Psoas muscle (tissue), 8 donors: ENCODE data around the gene RAB31. TPM values are rescaled to one million over a fixed set of nuclear protein-coding genes. Genes with fewer than 3 reads are reported as not detected.

ENCODE experiments used
- ATAC-seq, 4 donors: fragments of 200-7000 bp; cut with Tn5 transposase; one replicate each; pipeline ENCODE4 v1.9.1; 2020; ENCODE audit warnings: moderate library complexity in 3 of 4, mild to moderate bottlenecking in 2 of 4
- DNase-seq, 2 donors: peaks; one replicate each; pipeline ENCODE4 v3.0.0-alpha.2; 2020
- H3K27ac ChIP-seq: fragments of 200-600 bp; one replicate; pipeline ENCODE4 v1.8.0; 2022
- H3K27me3 ChIP-seq, 3 donors: fragments of 200-600 bp in 1 of 3; one replicate each; pipeline versions ENCODE4 v1.6.1 to v1.8.0; 2013 to 2022; ENCODE audit warnings: low read length in 2 of 3, mild to moderate bottlenecking in 2 of 3, moderate library complexity in 1 of 3; ENCODE audit not compliant: insufficient read depth in 3 of 3
- H3K36me3 ChIP-seq, 2 donors: fragments of 200-600 bp in 1 of 2; one replicate each; pipeline versions ENCODE4 v1.6.1 to v1.8.0; 2013 to 2022; ENCODE audit warnings: low read depth in 1 of 2, mild to moderate bottlenecking in 1 of 2, moderate library complexity in 1 of 2; ENCODE audit not compliant: insufficient read depth in 1 of 2
- H3K4me1 ChIP-seq: fragments of 200-600 bp; one replicate; pipeline ENCODE4 v1.8.0; 2022
- H3K4me3 ChIP-seq: fragments of 200-600 bp; one replicate; pipeline ENCODE4 v1.8.0; 2022; ENCODE audit warnings: mild to moderate bottlenecking
- H3K9me3 ChIP-seq: fragments of 200-600 bp; one replicate; pipeline ENCODE4 v1.8.0; 2022
- CTCF ChIP-seq: fragments of 200-600 bp; IDR thresholded peaks from one replicate; pipeline ENCODE4 v1.8.0; 2022; ENCODE audit warnings: antibody characterized with exemption
- WGBS, 3 donors: extraction: QIAGEN DNeasy Blood & Tissue Kit; methylation state at CpG; one replicate each; pipeline versions ENCODE4 v1.1.6 to v1.1.7; 2013; 5-methylcytosine and 5-hydroxymethylcytosine counted together
- intact Hi-C, 2 donors: fragments of 100-400 bp; cut with DNase I; formaldehyde crosslinking; loops; one replicate each; pipeline versions ENCODE4 v1.11.0 to v1.14.2; 2022
- polyA plus RNA-seq, 3 donors: library from polyadenylated mRNA; stranded (reverse); fragments of 200-250 nt; gene quantifications; one replicate each; pipeline ENCODE4 v1.2.3, GENCODE V29; 2013
- total RNA-seq, 4 donors: library from RNA; stranded (reverse); fragmentation: NEBNext Ultra II Directional in 2 of 4; extraction: Animal tissue kit (Norgen Biotek cat#: 25700) in 2 of 4; gene quantifications; one replicate each; pipeline versions ENCODE4 v1.2.1 to v1.2.4, GENCODE V29; 2021 to 2023
- donor health status: healthy with polysubstance abuse.
- donor health status: DM: no; HTN: no; CAD: no; lungs with moderate emphysema.
- donor health status: Bipolar disorder and iron deficiency.
- donor health status: healthy.
- donor health status: DM: yes; HTN: yes; CAD: no.
- donor health status: DM: no; HTN: no; CAD: no.
- donor health status: DM: no; HTN: no; CAD: no.
- donor health status: DM: yes; HTN: yes; CAD: no.

RAB31 gene
- total and polyA plus RNA-seq, 7 donors: 2.2 to 8.9 (median 5.3) TPM

DNA sequence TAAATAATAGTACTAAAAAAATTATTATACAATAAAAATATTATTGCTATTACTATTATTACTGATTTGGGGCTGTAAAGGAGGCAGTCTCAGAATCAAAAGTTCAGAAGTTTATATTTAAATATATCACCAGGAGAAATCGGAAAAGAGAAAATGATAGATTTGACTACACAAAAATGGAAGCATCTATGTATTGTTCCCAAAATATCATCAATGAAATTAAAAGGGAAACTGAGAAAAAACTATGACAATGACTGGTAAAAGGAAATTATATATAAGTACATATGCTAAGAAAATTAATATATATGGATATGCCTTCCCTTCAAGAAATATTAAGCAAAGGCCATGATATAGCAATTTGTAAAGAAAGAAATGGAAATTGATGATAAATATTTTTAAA is 170.0 kb downstream of the RAB31 start:
- ATAC-seq (no peak), DNase-seq (no peak)
- 95 to 98% (median 96%) methylated on average over 1 of the region's 1 CpG for WGBS, 3 donors
- no peak for TF ChIP-seq CTCF
- Histone ChIP-seq H3K27ac (no peak overlapping the region), H3K27me3 (no peaks in the 10 kb centered on the region), H3K9me3 (no peaks in the 10 kb centered on the region), H3K36me3 (no peaks in the 10 kb centered on the region), H3K4me3 (no peak overlapping the region), H3K4me1 (no peaks in the 10 kb centered on the region)
- intact Hi-C loops: no loop called here

DNA sequence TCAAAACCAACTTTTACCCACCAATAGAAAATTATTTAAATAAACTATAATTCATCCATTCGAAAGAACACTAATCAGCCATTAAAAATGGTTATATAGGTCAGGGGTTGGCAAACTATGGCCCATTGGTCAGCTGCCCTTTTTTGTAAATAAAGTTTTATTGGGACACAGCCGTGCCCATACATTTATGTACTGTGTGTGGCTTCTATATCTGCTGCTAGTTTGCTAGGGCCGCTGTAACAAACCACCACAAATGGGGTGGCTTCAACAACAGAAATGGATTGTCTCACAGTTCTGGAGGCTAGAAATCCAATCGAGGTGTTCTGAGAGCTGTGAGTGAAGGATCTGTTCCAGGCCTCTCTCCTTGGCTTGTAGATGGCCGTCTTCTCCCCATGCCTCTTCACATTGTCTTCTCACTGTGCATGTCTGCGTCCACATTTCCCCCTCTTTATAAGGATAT is 170.7 kb downstream of the RAB31 start:
- DNase-seq: no peak
- H3K4me3 ChIP-seq: no peak overlapping the region
- no peaks in the 10 kb centered on the region for H3K36me3 ChIP-seq
- no peak overlapping the region for H3K27ac ChIP-seq
- ATAC-seq: no peak
- 93 to 100% (median 94%) methylated on average over 6 of the region's 6 CpGs for WGBS, 3 donors
- TF ChIP-seq CTCF: no peak
- H3K27me3 ChIP-seq: no peaks in the 10 kb centered on the region
- no peaks in the 10 kb centered on the region for H3K9me3 ChIP-seq
- no peaks in the 10 kb centered on the region for H3K4me1 ChIP-seq
- intact Hi-C loops: no loop called here

DNA sequence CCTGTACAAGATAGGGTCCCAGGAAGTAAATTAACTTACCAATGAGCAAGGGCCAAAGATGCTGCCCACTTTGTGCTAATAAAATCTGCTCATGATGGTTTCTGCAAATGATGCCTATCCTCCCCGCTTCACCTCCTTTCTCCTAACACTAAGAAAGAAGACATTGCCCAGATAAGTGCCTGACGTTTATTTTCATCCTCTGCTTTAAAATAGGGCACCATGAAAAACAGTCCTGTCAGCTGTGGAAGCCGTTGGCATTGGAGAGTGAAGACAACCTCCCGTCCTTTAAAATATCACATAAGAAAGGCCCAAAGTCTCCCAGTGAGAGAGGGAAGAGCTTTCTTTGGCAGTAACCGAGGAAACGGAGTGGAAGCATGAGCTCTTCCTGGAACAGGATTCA is 176.0 kb downstream of the RAB31 start:
- no peaks in the 10 kb centered on the region for H3K4me1 ChIP-seq
- no peak for DNase-seq
- TF ChIP-seq CTCF: no peak
- no peaks in the 10 kb centered on the region for H3K36me3 ChIP-seq
- H3K27ac ChIP-seq: no peak overlapping the region
- no peak overlapping the region for H3K4me3 ChIP-seq
- intact Hi-C loops: no loop called here
- no peaks in the 10 kb centered on the region for H3K27me3 ChIP-seq
- no peak for ATAC-seq
- 83 to 89% (median 88%) methylated on average over 6 of the region's 6 CpGs for WGBS, 3 donors
- H3K9me3 ChIP-seq: no peaks in the 10 kb centered on the region

DNA sequence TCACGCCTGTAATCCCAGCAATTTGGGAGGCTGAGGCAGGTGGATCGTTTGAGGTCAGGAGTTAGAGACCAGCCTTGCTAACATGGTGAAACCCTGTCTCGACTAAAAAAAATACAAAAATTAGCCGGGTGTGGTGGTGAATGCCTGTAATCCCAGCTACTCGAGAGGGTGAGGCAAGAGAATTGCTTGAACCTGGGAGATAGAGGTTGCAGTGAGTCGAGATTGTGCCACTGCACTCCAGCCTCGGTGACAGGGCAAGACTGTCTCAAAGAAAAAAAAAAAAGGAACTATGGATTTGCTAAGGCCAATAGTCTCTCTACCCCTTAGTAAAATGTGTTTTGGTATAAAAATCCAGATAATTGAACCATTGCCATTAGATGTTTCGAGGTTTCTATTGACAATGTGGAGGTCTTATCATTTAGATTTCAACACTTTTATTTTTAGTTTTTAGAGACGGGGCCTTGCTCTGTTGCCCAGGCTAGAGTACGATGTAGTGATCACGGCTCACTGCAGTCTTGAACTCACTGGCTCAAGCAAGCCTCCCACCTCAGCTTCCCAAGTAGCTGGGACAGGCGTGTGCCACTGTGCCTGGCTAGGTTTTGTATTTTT is 176.5 kb downstream of the RAB31 start:
- H3K36me3 ChIP-seq: no peaks in the 10 kb centered on the region
- no peaks in the 10 kb centered on the region for H3K9me3 ChIP-seq
- intact Hi-C loops: no loop called here
- no peak overlapping the region for H3K27ac ChIP-seq
- no peak overlapping the region for H3K4me3 ChIP-seq
- ATAC-seq: no peak
- TF ChIP-seq CTCF: no peak
- no peak for DNase-seq
- 94% methylated on average over 12 of the region's 12 CpGs for WGBS, 3 donors
- H3K4me1 ChIP-seq: no peaks in the 10 kb centered on the region
- H3K27me3 ChIP-seq: no peaks in the 10 kb centered on the region
